NCI-H2029 (cell line): ENCODE results near the gene SMIM35.

Experiments
- DNase-seq: peaks from one replicate; lab custom pipeline; 2025; lab: John Stamatoyannopoulos, UW

SMIM35 gene

DNA sequence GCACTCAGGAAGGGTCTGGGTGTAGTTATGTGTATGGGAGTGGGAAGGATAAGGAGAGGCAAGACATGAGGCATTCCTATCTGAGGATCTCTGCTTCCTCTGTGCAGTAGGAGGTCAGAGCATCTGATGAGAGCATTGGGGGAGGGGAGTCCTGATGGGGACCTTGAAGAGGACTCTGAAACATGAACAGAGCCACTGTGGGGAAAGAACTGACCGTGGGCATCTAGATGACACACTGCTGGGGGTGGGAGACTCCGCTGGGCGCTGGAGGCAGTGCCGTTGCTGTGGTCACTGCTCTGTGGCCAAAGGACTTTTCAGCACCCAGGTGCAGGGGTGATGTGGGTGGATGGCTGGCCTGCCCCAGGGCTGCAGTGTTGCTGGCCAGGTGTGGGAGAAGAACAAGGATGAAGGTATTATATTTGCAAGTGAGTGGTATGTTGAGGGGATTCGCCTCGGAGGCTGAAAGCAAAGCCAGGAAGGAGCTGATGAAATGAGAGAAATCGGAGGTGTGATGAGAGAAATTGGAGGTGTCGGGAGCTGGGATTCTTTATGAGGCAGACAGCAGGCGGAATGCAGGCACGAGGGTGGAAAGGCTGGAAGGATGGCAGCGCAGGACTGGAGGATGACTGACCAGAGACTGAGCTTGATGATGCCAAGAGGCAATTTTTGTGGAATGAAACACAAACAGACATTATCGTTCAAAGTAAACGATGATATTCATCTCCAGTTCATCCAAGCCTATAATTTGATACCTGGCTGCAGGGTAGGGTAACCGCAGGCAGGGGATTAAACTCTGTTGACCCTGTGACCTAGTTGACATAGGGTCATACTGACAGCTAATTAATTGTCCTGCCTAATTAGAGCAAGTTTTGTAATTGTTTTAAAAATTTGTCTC lies 29.3 kb downstream of the SMIM35 start:
- no peak for DNase-seq

GRCh38 chr11:118056806-118057205 lies 30.0 kb downstream of the SMIM35 start:
- DNase-seq = no peak

- DNase-seq = no peak
Observed at GRCh38 chr11:118055966-118056365, 30.8 kb downstream of the SMIM35 start.

GRCh38 chr11:118054712-118055640 lies 31.8 kb downstream of the SMIM35 start:
- DNase-seq = no peak

- DNase-seq = no peak
Observed at GRCh38 chr11:118052581-118053206, 34.1 kb downstream of the SMIM35 start.

DNA sequence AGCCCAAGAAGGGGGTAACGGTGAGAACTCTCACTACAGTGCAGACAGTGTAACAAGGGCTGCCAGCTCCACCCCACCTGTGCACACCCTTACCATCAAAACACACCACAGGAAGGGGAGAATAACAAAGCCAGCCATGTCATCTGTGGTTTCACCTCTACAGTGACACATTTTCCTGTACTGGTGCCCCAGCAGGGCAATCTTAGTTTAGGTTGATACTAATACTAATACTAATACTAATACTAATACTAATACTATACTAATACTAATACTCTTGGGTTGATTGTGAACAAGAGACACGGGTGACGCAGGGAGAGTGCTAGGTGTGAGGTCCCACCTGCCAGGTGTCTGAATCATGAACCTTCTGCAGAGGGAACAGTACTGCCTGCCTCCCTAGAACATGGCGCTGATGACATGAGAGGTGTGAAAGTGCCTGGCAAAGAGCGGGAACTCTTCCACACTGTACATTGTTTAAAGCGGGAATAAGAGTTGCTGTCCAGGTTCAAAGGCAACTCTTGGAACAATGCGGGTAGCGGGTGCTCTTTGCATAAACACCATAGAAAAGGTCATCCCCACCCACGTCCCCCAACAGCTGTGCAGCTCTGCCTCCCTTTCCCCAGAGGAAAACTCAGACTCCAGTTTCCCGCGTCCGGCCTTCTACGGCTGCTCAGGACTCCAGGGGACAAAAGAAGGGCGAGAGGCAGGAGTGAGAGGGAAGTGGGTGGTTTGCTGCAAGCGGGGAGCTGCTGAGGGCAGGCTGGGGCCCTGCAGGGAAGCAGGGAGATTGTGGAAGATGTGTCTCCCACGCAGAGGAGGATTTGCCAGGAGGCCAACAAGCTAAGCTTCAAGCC lies 34.9 kb downstream of the SMIM35 start:
- no peak for DNase-seq

DNA sequence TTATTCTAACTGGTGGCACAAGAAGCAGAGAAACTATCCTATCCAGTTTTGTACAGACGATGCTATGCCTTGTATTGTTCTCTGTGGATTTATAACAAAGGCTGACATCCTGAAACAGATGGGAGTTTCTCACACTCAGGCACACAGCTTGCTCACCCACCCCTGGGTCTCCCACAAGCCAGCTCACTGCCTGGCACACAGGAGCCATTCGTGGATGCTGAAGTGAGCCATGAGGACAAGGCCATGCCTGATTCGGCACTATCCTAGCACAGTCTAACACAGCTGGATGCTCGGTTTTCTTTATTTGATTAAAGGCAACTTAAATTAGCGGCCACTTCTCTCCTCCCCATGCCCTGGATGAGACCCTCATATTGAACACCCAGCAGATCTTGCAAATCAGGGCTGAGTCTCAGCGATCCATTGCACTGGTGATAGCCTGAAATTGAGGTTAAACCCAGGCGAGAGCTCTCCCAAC lies 35.6 kb downstream of the SMIM35 start:
- no peak for DNase-seq

- DNase-seq = no peak
Observed at GRCh38 chr11:118050208-118050891, 36.4 kb downstream of the SMIM35 start.

DNA sequence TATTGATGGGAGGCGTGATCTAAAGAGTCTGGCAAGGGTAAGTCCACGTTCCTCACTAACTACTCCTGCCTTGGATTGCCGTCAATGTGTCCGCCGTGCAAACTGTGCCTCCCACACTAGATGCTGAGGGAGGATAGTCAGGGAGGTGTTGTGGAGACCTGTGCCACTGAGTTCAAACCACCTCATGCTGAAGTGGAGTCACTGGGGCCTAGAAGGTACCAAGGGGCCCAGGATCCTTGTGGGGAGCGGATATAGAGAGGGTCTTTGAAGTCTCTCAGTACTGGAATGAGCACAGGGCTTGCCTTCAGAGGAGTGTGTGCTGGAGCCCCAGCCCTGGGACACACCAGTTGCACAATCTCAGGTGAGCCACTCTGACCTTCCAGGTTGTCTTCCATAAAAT lies 37.0 kb downstream of the SMIM35 start:
- DNase-seq = no peak

DNA sequence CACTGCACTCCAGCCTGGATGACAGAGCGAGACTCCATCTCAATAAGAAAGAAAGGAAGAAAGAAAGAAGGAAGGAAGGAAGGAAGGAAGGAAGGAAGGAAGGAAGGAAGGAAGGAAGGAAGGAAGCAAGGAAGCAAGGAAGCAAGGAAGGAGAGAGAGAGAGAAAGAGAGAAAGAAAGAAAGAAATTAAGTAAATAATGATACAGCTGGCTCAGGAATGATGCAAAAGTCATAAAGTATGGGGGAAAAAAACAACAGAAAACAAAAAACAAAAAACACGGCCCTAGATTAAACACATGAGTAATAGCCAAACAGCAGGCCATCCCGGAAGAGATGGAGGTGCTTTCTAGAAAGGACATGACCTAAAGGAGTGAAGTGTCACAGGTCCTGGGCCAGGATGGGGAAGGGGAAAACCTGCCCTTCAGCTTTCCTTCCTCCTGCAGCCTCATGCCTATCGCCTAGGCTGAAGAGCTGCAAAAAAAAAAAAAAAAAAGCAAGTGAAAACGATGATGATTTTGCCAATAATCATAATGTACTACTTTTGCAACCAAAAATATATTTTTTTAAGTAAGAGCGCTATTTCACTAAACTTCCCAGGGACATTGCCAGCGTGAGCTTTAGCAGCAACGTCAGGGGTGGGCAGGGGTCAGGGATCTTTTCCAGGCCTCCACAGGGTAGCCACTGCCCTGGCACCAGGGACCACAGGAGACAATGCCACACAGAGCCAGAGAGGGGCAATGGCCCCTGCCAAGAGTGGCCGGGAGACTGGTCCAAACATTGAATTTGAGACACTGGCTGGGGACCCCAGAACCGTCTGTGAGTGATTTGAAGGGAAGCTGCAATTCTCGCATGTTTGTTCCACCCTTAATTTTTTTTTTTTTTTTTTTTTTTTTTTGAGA lies 38.0 kb downstream of the SMIM35 start:
- DNase-seq = no peak

DNA sequence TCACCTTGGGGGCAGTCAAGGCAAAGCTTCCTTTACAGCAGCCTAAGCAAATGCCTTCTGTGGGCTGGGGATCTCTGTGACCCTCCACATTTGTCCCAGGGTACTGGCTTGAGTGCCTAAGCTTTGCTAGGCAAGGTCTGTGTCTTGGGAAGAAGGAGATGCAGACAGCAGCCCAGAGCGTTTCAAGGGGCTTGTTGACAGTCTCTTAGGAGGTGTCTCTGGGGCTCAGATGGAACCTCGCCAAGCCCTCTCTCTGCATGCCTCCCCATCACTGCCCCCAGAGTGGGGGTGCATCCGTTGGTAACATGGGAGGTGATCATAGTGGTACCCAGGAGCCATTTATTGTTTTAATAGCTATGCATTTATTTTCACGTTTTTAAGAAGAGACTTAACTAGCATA lies 39.0 kb downstream of the SMIM35 start:
- no peak for DNase-seq

DNA sequence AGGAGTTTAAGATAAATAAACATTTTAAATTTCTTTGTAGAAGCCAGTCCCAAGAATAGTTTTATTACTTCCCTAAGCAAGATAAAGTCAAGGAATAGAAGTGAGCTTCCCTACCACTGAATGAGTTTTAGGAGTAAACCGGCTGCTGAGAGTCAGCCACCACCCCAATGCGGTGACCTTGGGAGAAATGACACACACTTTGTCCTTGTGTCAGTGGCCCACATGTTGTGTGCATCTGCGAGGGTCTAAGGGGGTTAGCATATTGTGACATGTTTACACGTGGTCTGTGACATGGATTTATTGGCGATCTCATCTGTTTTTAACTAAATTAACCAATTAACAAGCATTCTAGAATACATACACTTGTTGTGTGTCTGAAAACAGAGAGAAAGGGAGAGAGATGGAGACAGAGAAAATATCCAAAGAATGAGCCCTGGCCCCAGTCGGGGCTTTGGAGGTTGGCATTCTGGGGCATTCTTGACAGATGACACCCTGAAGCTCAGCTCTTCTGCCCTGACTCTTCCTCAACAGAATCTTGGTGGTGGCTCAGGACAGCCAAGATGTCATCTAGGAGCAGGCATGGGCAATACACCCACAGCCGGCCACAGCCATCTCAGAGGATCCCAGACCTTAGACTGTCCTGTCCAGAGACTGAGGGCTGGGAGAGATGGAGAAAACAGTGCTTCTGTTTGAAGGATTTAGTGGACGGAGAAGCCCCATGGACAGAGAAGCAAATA lies 39.6 kb downstream of the SMIM35 start:
- no peak for DNase-seq

- no peak for DNase-seq
Observed at GRCh38 chr11:118046051-118046963, 40.5 kb downstream of the SMIM35 start.

GRCh38 chr11:118045191-118045590 lies 41.6 kb downstream of the SMIM35 start:
- no peak for DNase-seq

DNA sequence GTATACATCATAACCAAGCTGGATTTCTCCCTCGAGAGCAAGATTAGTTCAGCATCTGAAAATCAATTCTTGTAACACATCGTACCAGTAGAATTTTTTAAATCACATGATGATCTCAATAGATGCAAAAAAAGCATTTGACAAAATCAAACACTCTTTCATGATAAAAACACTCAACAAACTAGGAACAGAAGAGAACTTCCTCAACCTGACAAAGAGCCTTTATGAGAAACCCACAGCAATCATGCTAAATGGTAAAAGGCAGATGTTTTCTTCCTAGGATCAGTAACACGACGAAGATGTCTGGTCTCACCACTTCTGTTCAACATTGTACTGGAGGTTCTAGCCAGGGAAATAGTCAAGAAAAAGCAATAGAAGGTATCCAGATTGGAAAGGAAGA lies 44.0 kb downstream of the SMIM35 start:
- DNase-seq = no peak

- no peak for DNase-seq
Observed at GRCh38 chr11:118042141-118042540, 44.6 kb downstream of the SMIM35 start.

- DNase-seq = no peak
Observed at GRCh38 chr11:118033443-118033842, 53.3 kb downstream of the SMIM35 start.

DNA sequence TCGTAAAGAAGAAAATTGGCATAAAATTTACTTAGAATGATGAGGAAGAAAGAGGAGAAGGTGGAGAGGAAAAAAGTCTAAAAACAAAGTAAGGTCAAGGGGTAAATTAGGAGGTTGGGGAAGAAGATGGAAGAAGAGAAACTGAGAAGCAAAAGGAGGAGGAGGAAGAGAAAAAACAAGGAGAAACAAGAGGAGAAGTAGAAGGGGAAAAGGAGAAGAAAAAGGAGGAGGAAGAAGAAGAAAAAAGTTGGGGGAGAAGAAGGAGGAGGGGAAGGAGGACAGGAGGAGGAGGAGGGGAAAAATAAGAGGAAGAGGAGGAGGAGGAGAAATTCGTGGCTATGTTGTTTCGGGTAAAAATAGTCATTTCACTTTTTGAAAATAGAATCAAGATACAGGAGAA lies 58.1 kb downstream of the SMIM35 start:
- no peak for DNase-seq
